Measurements from ENCODE around the gene ANKHD1.

DNA sequence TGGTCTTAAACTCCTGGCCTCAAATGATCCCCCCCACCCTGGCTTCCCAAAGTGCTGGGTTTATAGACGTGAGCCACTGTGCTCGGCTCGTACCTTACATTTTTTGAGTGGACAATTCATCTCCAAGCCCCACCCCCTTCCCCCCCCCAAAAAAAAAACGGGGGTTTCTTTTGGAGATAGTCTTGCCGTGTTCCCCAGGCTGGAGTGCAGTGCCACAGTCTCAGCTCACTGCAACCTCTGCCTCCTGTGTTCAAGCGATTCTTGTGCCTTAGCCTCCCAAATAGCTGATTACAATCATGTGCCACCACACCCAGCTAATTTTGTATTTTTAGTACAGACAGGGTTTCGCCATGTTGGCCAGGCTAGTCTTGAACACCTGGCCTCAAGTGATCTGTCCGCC, 31.3 kb downstream of the ANKHD1 start:
- TF ChIP-seq, protein P1, sequence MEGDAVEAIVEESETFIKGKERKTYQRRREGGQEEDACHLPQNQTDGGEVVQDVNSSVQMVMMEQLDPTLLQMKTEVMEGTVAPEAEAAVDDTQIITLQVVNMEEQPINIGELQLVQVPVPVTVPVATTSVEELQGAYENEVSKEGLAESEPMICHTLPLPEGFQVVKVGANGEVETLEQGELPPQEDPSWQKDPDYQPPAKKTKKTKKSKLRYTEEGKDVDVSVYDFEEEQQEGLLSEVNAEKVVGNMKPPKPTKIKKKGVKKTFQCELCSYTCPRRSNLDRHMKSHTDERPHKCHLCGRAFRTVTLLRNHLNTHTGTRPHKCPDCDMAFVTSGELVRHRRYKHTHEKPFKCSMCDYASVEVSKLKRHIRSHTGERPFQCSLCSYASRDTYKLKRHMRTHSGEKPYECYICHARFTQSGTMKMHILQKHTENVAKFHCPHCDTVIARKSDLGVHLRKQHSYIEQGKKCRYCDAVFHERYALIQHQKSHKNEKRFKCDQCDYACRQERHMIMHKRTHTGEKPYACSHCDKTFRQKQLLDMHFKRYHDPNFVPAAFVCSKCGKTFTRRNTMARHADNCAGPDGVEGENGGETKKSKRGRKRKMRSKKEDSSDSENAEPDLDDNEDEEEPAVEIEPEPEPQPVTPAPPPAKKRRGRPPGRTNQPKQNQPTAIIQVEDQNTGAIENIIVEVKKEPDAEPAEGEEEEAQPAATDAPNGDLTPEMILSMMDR (IDR thresholded peaks at IDR 0.05): no peak
- TF ChIP-seq, protein P2, sequence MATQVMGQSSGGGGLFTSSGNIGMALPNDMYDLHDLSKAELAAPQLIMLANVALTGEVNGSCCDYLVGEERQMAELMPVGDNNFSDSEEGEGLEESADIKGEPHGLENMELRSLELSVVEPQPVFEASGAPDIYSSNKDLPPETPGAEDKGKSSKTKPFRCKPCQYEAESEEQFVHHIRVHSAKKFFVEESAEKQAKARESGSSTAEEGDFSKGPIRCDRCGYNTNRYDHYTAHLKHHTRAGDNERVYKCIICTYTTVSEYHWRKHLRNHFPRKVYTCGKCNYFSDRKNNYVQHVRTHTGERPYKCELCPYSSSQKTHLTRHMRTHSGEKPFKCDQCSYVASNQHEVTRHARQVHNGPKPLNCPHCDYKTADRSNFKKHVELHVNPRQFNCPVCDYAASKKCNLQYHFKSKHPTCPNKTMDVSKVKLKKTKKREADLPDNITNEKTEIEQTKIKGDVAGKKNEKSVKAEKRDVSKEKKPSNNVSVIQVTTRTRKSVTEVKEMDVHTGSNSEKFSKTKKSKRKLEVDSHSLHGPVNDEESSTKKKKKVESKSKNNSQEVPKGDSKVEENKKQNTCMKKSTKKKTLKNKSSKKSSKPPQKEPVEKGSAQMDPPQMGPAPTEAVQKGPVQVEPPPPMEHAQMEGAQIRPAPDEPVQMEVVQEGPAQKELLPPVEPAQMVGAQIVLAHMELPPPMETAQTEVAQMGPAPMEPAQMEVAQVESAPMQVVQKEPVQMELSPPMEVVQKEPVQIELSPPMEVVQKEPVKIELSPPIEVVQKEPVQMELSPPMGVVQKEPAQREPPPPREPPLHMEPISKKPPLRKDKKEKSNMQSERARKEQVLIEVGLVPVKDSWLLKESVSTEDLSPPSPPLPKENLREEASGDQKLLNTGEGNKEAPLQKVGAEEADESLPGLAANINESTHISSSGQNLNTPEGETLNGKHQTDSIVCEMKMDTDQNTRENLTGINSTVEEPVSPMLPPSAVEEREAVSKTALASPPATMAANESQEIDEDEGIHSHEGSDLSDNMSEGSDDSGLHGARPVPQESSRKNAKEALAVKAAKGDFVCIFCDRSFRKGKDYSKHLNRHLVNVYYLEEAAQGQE (IDR thresholded peaks at IDR 0.05; ENCODE audit: insufficient read depth in 1 of 2, low read depth in 2 of 2, low read length in 1 of 2): no peak
- TF ChIP-seq SIN3A (IDR thresholded peaks at IDR 0.05; ENCODE audit: borderline replicate concordance, insufficient read depth, low read depth, low read length): no peak
- TF ChIP-seq POLR2AphosphoS5 (IDR thresholded peaks at IDR 0.05; ENCODE audit: low read depth, low read length): no peak
- TF ChIP-seq TCF7L2 (IDR thresholded peaks at IDR 0.05; ENCODE audit: low read depth, low read length): no peak
